T-helper 17 cell (primary cell): ENCODE data around the gene ZNF827. TPM values are rescaled to one million over a fixed set of nuclear protein-coding genes. Genes with fewer than 3 reads are reported as not detected.

Experiments
- ATAC-seq: fragments of 150-1000 bp; cut with Tn5 transposase; 2 replicates; pipeline ENCODE4 v1.10.0; 2021; ENCODE audit warnings: mild to moderate bottlenecking, moderate library complexity
- DNase-seq, 3 donors: peaks; one replicate each; pipeline versions ENCODE4 v3.0.0 to v3.0.0-alpha.2; 2020 to 2021
- H3K9me3 ChIP-seq: one replicate; pipeline ENCODE4 v1.7.0; 2013; ENCODE audit warnings: low read length, mild to moderate bottlenecking; ENCODE audit not compliant: control insufficient read depth, poor library complexity, severe bottlenecking
- H3K27ac Mint-ChIP-seq: one replicate; pipeline ENCODE4 v1.8.0; 2022; ENCODE audit warnings: mild to moderate bottlenecking, moderate library complexity, mixed read lengths
- H3K27me3 Mint-ChIP-seq: one replicate; pipeline ENCODE4 v1.8.0; 2022; ENCODE audit warnings: mixed read lengths
- H3K36me3 Mint-ChIP-seq: one replicate; pipeline ENCODE4 v1.8.0; 2022; ENCODE audit warnings: low read depth, mixed read lengths
- H3K4me1 Mint-ChIP-seq: one replicate; pipeline ENCODE4 v1.8.0; 2022; ENCODE audit warnings: mild to moderate bottlenecking, mixed read lengths
- H3K4me3 Mint-ChIP-seq: one replicate; pipeline ENCODE4 v1.8.0; 2022; ENCODE audit warnings: mild to moderate bottlenecking, moderate library complexity, mixed read lengths
- total RNA-seq, 4 donors: library from RNA in 2 of 4; stranded (reverse) in 2 of 4; gene quantifications; one replicate each; pipeline ENCODE4 v1.2.3 and lab custom pipeline; 2022 to 2026

ZNF827 gene
- total RNA-seq, 2 donors from 2014 or later: 14.9 to 16.3 TPM

DNA sequence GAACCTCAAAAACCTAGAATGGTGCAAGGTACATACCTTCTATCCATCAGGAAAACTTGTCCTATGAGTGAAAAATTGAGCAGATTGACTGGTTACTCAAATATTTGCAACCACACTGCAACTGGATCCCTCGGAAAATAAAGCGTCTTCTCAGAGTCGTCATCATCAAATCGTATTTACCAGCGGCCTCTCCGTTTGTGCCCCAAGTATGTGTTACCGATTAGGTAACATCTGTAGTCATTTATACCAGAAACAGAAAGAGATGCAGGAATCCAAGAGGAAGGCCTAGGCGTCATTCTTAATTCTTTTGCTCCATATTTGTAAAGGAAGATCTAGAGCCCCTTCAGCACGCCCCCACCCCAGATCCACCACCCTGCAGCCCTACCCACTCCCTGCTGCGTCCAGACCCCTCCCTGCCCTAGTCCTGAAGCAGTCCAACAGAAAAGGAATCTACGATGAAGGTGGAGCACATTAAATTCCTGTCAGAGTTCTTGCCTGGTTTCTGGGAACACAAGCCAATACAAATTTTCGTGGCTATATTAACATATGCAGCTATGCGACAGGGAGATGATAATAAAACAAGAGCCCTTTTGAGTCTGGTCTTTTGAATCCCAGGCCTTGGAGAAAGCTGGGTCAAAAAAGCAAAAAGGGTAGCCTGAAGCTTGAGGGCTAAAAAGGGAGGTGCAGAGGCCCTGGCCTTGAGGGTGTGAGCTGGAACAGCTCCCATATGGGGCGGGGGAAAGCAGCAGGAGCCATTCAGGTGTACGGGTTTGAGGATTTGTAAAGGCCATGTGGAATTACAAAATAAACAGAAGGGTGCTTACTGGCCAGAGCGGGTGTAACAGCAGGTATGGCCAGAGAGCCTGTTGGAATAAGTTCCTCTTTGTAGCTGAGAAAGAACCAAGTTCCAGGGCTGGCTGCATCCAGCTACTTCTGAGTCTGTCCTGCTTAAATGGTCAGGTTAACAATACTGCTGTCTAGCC, 77.0 kb downstream of the ZNF827 start:
- no peak for DNase-seq
- no peak for ATAC-seq
- H3K4me1 Mint-ChIP-seq: peaks cover 4% of the 10 kb centered on the region
- no peak overlapping the region for H3K4me3 Mint-ChIP-seq
- H3K27me3 Mint-ChIP-seq: no peaks in the 10 kb centered on the region
- peaks cover 11% of the 10 kb centered on the region for H3K36me3 Mint-ChIP-seq
- no peak overlapping the region for H3K27ac Mint-ChIP-seq
- H3K9me3 ChIP-seq: no peaks in the 10 kb centered on the region

DNA sequence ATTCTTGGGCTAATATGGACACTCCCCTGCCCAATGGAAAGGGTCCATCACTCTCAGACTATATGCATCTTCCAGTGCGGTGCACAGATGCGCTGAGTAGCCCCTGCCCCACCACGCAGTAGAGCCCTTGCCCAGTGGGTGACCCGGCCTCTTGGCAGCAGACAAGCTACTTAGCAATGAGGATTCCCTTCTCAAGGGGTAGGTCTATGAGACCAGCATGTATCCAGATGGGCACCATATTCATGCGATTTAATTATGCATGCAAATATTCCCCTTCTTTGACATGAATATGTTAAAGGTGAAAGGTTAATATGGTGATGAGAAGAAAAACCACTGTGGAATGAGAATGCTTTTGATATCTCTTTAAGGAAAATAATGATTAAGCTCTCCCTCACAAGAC, 77.7 kb downstream of the ZNF827 start:
- Mint-ChIP-seq H3K4me1 (peaks cover 4% of the 10 kb centered on the region), H3K27me3 (no peaks in the 10 kb centered on the region), H3K36me3 (peaks cover 11% of the 10 kb centered on the region), H3K27ac (no peak overlapping the region), H3K4me3 (no peak overlapping the region)
- DNase-seq (no peak), ATAC-seq (no peak)
- no peaks in the 10 kb centered on the region for H3K9me3 ChIP-seq

- H3K27ac Mint-ChIP-seq: no peak overlapping the region
- H3K4me3 Mint-ChIP-seq: no peak overlapping the region
- peaks cover 2% of the 10 kb centered on the region for H3K4me1 Mint-ChIP-seq
- DNase-seq (no peak), ATAC-seq (no peak)
- H3K9me3 ChIP-seq: no peaks in the 10 kb centered on the region
- H3K36me3 Mint-ChIP-seq: peaks cover 11% of the 10 kb centered on the region
- no peaks in the 10 kb centered on the region for H3K27me3 Mint-ChIP-seq
These were observed 78.2 kb downstream of the ZNF827 start for GRCh38 chr4:145860446-145860845.

DNA sequence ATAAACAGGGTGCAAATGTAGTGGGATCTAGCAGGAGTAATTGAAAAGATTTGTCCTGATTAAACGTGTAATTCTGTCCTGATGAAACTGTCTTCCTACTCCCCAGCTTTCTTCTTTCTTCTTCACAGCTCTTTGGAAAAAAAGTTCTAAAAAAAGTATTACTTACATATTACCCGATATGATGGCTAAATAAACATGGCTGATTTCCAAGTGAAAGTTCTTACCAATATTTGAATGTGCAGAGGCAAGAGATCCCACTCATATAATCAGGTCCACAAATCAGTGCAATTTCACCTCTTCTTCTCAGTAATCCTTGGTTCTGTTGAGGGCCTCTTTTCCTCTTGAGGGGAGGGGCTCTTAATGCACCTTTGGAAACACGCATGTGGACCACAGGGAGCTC, 78.7 kb downstream of the ZNF827 start:
- no peak overlapping the region for H3K27ac Mint-ChIP-seq
- H3K27me3 Mint-ChIP-seq: no peaks in the 10 kb centered on the region
- no peak for ATAC-seq

DNA sequence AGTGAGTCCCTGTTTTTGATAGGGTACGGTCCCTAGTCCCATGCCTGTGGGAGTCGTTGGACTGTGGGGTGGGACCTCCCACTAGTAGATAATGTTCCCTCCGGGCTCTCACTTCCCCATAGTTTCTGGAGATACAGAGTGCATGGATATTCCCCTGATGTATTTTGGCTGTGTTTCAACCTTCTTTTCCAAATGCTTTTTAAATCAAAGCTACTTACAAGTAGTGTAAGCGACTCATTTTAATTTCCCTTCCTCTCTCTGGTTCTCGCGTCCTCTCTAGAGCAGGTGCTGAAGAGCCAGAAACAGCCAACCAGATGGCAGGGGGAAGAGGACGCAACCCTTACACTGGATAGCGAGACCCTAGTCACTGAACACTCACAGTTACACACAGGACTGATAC, 79.2 kb downstream of the ZNF827 start:
- Mint-ChIP-seq H3K36me3 (peaks cover 13% of the 10 kb centered on the region), H3K27ac (no peak overlapping the region), H3K4me1 (no peaks in the 10 kb centered on the region), H3K4me3 (no peak overlapping the region), H3K27me3 (no peaks in the 10 kb centered on the region)
- no peaks in the 10 kb centered on the region for H3K9me3 ChIP-seq
- DNase-seq (no peak), ATAC-seq (no peak)

More for the DNA sequence above, 78.7 kb downstream of the ZNF827 start:
- peaks cover 12% of the 10 kb centered on the region for H3K36me3 Mint-ChIP-seq
- H3K9me3 ChIP-seq: no peaks in the 10 kb centered on the region
- H3K4me1 Mint-ChIP-seq: no peaks in the 10 kb centered on the region
- H3K4me3 Mint-ChIP-seq: no peak overlapping the region
- no peak for DNase-seq

GRCh38 chr4:145852256-145852839, 86.3 kb downstream of the ZNF827 start:
- Mint-ChIP-seq H3K27ac (peak overlapping the region; percentile 27), H3K36me3 (peaks cover 2% of the 10 kb centered on the region), H3K4me3 (no peak overlapping the region), H3K4me1 (peaks cover 8% of the 10 kb centered on the region), H3K27me3 (no peaks in the 10 kb centered on the region)
- DNase-seq (no peak), ATAC-seq (no peak)
- no peaks in the 10 kb centered on the region for H3K9me3 ChIP-seq

DNA sequence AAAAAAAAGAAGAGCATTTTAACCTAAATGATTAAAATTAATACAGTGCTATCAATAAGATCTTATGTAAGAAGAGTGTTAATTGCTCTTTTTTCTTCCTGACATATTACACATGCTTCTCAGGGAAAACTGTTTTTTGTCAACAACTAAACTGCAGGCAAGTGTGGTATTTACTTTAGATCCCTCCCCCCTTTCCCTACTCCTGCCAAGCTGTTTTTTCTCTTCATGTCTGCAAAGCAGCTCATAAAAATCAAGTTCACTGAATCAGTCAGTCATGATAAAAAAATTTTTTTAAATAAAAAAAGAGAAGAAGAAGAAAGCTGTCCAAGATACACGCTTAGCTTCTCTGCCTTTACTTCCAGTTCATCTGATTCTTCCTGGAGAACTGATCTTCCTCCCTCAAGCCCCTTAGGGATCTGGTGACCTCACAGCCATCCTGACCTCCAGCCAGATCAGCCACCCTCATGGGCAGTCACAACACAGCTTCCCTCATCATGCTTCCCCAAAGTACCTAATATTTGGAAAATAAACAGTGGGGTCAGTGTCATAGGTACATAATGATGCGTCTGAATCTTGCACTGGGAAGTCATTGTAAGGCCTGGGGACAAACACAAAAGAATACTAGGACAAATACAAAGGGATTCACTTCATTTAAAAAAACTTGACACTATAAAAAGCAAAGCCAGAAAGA, 87.0 kb downstream of the ZNF827 start:
- no peaks in the 10 kb centered on the region for H3K27me3 Mint-ChIP-seq
- no peaks in the 10 kb centered on the region for H3K9me3 ChIP-seq
- DNase-seq: no peak
- peaks cover 2% of the 10 kb centered on the region for H3K36me3 Mint-ChIP-seq
- no peak for ATAC-seq
- H3K4me1 Mint-ChIP-seq: peaks cover 8% of the 10 kb centered on the region
- H3K27ac Mint-ChIP-seq: peak overlapping the region; percentile 27
- H3K4me3 Mint-ChIP-seq: no peak overlapping the region

- Mint-ChIP-seq H3K4me1 (peaks cover 17% of the 10 kb centered on the region), H3K27me3 (no peaks in the 10 kb centered on the region), H3K4me3 (no peak overlapping the region), H3K27ac (no peak overlapping the region), H3K36me3 (no peaks in the 10 kb centered on the region)
- no peaks in the 10 kb centered on the region for H3K9me3 ChIP-seq
- ATAC-seq (no peak), DNase-seq (no peak)
These were observed 90.9 kb downstream of the ZNF827 start for GRCh38 chr4:145847764-145848163.

DNA sequence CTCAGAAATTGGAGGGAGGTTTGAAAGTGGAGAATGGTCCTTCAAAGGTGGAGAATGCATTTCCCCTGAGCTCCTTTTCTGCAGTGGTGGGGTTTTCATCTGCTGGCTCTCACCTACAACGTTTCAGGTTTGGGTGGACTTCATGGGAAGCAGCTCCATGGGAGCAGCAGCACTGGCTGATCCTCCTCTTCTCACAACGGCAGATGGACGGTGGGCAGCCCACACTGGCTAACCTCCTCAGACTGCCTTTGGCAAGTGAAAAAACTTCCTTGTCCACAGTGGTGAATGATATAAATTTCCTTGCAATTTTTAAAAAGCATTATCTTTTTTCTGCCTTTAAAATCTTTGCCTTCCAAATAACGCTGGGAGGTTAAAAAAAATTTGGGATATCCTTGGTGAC, 93.5 kb downstream of the ZNF827 start:
- H3K9me3 ChIP-seq: no peaks in the 10 kb centered on the region
- peaks cover 12% of the 10 kb centered on the region for H3K4me1 Mint-ChIP-seq
- no peak overlapping the region for H3K4me3 Mint-ChIP-seq
- no peaks in the 10 kb centered on the region for H3K27me3 Mint-ChIP-seq
- DNase-seq (no peak), ATAC-seq (no peak)
- H3K27ac Mint-ChIP-seq: no peak overlapping the region
- peaks cover 5% of the 10 kb centered on the region for H3K36me3 Mint-ChIP-seq

GRCh38 chr4:145843639-145844038, 95.0 kb downstream of the ZNF827 start:
- Mint-ChIP-seq H3K4me3 (no peak overlapping the region), H3K4me1 (peaks cover 17% of the 10 kb centered on the region), H3K27me3 (no peaks in the 10 kb centered on the region), H3K36me3 (peaks cover 5% of the 10 kb centered on the region), H3K27ac (no peak overlapping the region)
- ATAC-seq: no peak
- DNase-seq: no peak
- H3K9me3 ChIP-seq: no peaks in the 10 kb centered on the region

- Mint-ChIP-seq H3K4me3 (no peak overlapping the region), H3K27me3 (no peaks in the 10 kb centered on the region), H3K27ac (no peak overlapping the region), H3K36me3 (peaks cover 5% of the 10 kb centered on the region), H3K4me1 (peaks cover 17% of the 10 kb centered on the region)
- no peak for ATAC-seq
- H3K9me3 ChIP-seq: no peaks in the 10 kb centered on the region
- DNase-seq: no peak
These were observed 95.5 kb downstream of the ZNF827 start for GRCh38 chr4:145843148-145843547.

DNA sequence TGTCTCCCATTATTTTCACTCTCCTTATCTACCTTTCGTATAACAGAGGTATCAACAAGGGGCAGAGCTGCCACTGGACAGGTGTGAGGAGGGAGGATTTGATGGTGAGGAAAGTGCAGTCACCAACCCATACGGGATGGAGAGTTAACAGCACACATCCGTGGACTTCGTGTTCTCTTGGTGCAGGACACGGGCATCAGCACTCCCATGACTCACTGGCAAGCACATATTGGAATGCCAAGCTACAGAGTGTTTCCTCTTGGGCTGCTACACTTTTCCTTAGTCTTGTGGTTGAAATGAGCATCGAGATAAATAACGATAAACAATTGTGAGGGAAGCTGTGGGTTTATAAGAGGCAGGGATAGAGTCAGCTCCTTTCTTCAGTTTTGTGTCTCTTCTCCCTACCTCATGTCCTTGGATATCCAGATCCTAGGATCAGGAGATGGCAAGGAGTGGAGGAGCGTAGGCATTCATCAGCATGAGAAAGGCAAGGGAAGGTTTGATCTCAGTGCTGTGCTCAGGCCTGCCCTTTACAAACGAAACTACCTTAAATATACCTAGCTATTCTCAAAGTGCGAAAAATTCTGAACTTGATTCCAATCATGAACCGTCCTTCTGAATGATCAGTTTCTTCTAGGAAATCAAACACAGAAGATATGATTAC, 96.3 kb downstream of the ZNF827 start:
- no peak overlapping the region for H3K4me3 Mint-ChIP-seq
- H3K4me1 Mint-ChIP-seq: peaks cover 17% of the 10 kb centered on the region
- no peak for ATAC-seq
- DNase-seq: no peak
- no peak overlapping the region for H3K27ac Mint-ChIP-seq
- H3K27me3 Mint-ChIP-seq: no peaks in the 10 kb centered on the region
- H3K9me3 ChIP-seq: no peaks in the 10 kb centered on the region
- H3K36me3 Mint-ChIP-seq: peaks cover 5% of the 10 kb centered on the region

- Mint-ChIP-seq H3K4me1 (peaks cover 17% of the 10 kb centered on the region), H3K27ac (no peak overlapping the region), H3K36me3 (peaks cover 7% of the 10 kb centered on the region), H3K27me3 (no peaks in the 10 kb centered on the region), H3K4me3 (no peak overlapping the region)
- DNase-seq (no peak), ATAC-seq (no peak)
- H3K9me3 ChIP-seq: no peaks in the 10 kb centered on the region
These were observed 97.8 kb downstream of the ZNF827 start for GRCh38 chr4:145840801-145841200.
